Measurements from ENCODE around the gene BPHL.
"Not testable (repeated sequence)": the region's sequence is repeated elsewhere in the genome, so short reads cannot be mapped to it uniquely, and the experiment has no call there.

GRCh38 chr6:3178666-3179065 lies 60.2 kb downstream of the BPHL start:
- TF ChIP-seq CTCF (IDR thresholded peaks at IDR 0.05); REST (IDR thresholded peaks at IDR 0.05; ENCODE audit: insufficient read depth in 1 of 2, low read depth in 2 of 2, low read length in 1 of 2); POLR2AphosphoS5 (IDR thresholded peaks at IDR 0.05; ENCODE audit: low read depth, low read length); SIN3A (IDR thresholded peaks at IDR 0.05; ENCODE audit: borderline replicate concordance, insufficient read depth, low read depth, low read length): not testable (repeated sequence)

Data from Panc1 (cell line).